ENCODE data around the gene S100A4.
"Not testable (repeated sequence)": the region's sequence is repeated elsewhere in the genome, so short reads cannot be mapped to it uniquely, and the experiment has no call there.

S100A4 gene

DNA sequence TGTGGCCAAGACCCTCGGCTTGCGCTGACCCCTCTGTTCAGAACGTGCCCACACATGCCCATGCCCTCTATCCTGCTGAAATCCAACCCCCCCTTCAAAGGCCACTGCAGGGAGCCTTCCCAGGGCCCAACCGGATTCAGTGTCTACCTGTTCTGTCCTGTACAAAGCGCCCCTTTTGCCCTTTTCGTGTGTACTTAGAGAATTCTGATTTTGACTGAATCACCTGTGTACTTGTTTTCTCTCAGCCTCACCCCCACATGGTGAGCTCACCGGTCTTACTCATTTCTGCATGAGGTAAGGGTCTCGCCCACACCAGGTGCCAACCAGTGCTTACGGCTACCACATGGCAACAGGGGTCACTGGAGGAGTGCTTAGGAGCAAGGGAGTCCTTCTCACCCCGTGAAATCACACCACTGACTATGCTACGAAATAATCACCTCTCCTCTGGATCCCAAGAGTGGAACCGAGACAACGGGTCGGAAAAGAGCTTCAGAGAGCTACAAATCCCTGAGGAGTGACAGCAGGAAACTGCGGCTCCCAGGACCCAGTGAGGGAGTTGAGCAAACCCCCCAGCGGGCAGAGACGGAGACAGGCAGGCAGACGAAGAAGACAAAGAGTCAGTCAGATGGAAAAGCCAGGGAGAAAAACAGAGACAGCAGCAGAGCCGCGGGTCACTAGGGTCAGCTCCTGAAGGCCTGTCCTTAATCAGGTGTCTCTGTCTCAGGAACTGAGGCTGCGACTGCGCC is 22.2 kb upstream of the S100A4 start:
- no peak for DNase-seq (ENCODE audit: low read depth)

DNA sequence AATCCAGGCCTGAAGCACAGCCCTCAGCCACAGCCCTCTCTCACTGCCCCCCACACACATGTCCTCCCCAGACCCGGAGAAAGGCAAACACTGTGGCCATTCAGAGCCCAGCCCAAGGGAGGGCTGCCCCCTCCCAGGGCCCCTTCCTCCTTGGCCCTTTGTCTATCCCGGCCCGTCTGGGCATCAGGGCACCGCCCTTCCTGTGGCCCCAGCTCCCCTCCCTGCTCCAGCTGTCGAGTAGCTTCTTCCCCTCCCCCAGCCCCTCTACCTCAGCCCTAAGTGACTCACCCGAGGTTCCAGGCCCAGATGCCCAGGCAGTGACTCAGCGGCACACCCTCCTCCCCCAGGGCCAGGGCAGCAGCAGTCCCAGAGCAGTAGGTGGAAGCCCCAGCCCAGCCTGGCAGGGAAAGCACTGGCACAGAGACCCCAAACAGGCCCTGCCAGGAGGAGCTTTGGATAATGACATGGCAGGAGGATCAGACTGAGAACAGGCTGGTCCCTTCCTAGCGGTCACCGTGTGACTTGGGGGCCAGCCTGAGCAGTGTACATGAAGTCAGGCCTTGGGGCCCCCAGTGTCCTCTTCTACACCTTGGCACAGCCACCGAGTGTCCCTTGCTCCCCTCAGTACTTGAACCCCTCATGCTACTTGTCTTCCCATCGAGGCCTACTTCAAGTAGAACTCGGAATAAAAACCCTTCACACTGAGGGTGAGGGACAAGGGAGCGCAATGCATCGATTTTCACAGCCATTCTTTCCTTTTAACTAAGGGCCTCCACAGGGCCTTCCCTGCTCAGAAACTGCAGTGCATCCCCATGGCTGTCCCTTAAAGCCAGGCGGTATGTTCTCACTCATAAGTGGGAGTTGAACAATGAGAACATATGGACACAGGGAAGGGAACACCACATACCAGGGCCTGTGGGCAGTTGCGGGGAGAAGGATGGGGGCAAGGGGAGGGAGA is 21.1 kb upstream of the S100A4 start:
- peak; percentile 79 for DNase-seq (ENCODE audit: low read depth)

GRCh38 chr1:153565529-153566374 is 20.1 kb upstream of the S100A4 start, which contains the start of gene S100A2:
S100A2 (minus strand) TSS chr1:153565844; CDS start chr1:153563877, 1,967 bp downstream.
- peak; percentile 26 for DNase-seq (ENCODE audit: low read depth)

- no peak for DNase-seq (ENCODE audit: low read depth)
Observed at GRCh38 chr1:153563991-153564390, 18.4 kb upstream of the S100A4 start.

- no peak for DNase-seq (ENCODE audit: low read depth)
Observed at GRCh38 chr1:153563483-153563901, 17.9 kb upstream of the S100A4 start.

DNA sequence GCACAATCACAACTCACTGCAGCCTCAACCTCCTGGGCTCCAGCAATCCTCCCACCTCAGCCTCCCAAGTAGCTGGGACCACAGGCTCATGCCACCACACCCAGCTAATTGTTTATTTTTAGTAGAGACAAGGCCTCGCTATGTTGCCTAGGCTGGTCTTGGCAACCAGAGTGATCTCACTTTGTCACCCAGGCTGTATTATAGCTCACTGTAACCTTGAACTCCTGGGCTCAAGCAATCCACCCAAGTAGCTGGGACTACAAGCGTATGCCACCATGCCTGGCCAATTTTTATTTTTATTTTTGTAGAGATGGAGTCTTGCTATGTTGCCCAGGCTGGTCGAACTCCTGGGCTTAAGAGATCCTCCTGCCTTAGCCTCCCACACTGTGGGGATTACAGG is 16.4 kb upstream of the S100A4 start:
- DNase-seq (ENCODE audit: low read depth), result not testable (repeated sequence)

GRCh38 chr1:153561466-153561985 is 15.9 kb upstream of the S100A4 start:
- no peak for DNase-seq (ENCODE audit: low read depth)

- DNase-seq (ENCODE audit: low read depth), result no peak
Observed at GRCh38 chr1:153560771-153561465, 15.3 kb upstream of the S100A4 start.

DNA sequence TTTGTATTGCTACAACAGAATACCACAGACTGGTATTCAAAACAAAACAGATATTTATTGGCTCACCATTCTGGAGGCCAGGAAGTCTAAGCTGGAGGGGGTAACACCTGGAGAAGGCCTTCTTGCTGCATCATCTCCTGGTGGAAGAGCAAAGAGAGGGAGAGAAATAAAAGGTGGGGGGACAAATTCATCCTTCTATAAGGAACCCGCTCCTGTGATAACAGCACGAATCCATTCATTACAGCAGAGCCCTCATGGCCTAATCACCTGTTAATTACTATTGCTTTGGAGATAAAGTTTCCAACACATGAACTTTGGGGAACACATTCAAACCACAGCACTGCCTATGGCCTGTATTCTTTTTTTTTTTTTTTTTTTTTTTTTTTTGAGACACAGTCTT is 14.6 kb upstream of the S100A4 start:
- DNase-seq (ENCODE audit: low read depth), result no peak

DNA sequence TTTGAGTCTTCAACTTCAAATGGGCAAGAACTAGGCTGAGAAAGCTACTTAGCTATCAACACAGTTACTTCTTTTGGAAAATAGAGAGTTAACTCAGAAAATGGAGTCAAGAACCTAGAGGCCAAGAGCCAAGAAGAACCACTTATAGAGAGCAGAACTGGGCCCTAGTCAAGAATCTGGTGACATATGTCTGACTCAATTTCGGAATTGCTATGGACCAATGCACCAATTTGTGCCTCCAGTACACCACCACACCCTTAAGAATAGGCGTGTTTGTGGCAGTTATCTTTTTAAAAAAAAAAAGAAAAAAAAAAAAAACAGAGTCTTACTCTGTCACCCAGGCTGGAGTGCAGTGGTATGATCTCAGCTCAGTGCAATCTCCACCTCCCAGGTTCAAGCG is 12.3 kb upstream of the S100A4 start:
- DNase-seq (ENCODE audit: low read depth), result no peak

GRCh38 chr1:153556348-153556747 is 10.7 kb upstream of the S100A4 start:
- DNase-seq (ENCODE audit: low read depth), result no peak

- no peak for DNase-seq (ENCODE audit: low read depth)
Observed at GRCh38 chr1:153553830-153554541, 8.4 kb upstream of the S100A4 start.

DNA sequence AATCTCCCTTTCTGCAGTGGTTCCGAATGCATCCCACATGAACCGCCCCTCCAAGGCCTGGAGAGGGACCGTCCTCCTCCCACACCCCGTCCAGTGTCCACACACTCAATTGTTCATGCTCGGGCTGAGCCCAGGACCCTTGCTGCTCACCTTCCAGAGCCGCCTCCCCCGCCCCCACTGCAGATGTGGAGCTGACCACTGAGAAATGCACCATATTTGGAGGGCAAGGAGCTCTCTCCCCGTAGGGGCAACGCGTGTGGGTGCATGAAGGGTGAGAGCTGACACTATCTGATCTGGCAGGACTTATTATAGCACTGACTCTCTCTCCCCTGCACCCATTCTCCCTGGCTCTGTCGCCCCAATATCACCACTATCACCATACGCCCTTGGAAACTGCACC is 7.5 kb upstream of the S100A4 start:
- DNase-seq (ENCODE audit: low read depth), result no peak

DNA sequence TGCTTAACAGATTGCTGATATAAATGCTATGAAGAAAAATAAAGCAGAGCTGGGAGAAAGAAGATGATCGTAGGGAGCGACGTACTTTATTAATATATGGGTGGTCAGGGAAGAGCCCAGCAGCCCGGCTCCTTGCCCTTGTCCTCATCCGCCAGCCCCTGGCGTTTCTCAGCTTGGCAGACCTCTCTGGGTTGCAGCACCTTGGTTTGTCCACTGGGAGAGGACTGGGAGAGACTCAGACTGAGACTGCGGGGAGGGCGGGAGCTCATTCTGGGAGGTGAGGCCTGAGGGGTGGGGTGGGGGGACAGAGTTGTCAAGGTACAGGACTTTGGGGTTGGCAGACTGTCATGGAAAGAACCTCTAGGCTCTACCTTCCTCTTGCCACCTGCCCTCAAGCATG is 6.7 kb upstream of the S100A4 start:
- no peak for DNase-seq (ENCODE audit: low read depth)

- no peak for DNase-seq (ENCODE audit: low read depth)
Observed at GRCh38 chr1:153550827-153551500, 5.4 kb upstream of the S100A4 start.

DNA sequence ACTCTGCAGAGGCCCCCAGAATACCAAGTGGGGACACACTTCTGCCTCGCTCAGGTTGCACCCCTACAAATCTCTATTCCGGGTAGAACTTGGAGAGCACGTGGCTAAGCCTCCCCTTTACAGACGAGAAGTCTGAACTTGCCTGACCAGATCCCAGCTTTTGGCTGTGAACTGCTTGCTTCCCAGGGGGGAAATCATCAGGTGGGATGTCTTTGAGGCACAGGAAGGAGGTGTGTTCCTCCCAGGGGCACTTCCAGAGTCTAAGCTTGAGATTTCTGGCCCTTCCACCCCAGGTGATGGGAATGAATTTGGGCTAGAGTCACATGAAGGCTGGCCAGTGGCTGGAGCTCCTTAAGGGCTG is 4.8 kb upstream of the S100A4 start:
- DNase-seq (ENCODE audit: low read depth), result no peak

- no peak for DNase-seq (ENCODE audit: low read depth)
Observed at GRCh38 chr1:153549741-153550397, 4.3 kb upstream of the S100A4 start.

GRCh38 chr1:153548722-153549688 is 3.4 kb upstream of the S100A4 start, which contains the start of gene S100A3:
S100A3 (minus strand) TSS chr1:153549258; CDS start chr1:153548485, 773 bp downstream.
- no peak for DNase-seq (ENCODE audit: low read depth)

Measured in T-helper 22 cell (primary cell).